ENCODE results near the gene RGPD4.

RGPD4 gene

GRCh38 chr2:107927034-107927534, 100.4 kb downstream of the RGPD4 start:
- DNase-seq (ENCODE audit: low read depth), result no peak

DNA sequence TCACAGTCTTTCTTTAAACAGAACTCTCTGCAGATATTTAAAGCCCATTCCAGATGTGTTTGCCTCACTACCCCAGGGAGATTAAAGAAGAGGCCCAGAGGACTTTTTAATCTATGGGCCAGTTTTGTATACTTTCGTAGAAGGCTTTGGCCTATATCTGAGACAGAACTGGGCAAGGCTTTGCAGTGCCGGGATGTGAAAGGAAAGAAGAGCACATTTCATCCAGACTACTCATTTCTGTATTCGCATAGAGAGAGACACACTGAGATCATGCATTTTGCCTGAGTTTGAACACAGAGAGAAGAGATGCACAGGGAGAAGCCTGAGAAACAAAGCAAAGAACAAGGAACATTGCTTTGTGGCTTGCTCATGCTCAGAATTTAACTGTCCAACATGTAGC, 104.7 kb downstream of the RGPD4 start:
- DNase-seq (ENCODE audit: low read depth), result no peak

DNA sequence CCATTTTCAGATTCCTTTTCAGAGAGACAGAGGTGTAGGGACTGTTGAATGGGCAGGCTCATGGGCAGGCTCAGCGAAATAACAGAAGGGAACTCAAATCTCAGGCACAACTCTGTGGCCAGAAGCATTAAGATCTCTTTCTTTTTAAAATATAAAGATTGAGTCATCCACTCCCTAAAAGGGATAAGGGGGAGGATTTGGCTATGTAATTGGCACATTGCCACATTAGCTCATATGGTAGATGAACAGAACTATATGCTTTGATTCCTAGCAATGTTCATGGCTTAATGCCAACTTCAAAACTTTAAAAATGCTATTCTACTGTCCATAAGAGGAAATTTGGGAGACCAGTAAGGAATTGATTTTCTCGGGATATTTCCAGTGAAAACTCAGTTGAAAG, 105.8 kb downstream of the RGPD4 start:
- DNase-seq (ENCODE audit: low read depth), result no peak

DNA sequence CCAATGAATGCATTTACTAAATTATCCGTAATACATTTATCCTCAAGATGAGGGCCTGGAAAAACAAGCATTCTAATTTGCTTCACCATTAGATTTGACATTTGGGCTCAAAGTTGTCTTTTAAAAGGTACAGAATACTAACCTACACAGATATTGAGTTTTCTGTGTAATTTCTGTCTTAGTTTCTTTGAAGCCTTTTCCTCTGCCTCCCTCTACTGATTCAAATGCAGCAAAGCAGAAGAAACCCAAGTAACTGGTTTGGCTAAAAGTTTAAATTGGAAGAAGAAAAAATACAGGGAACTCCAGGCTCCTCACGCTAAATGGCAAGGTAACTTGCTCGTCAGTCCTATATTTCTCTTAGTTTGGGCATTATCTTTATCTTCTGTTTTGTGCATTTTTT, 106.3 kb downstream of the RGPD4 start:
- no peak for DNase-seq (ENCODE audit: low read depth)

DNA sequence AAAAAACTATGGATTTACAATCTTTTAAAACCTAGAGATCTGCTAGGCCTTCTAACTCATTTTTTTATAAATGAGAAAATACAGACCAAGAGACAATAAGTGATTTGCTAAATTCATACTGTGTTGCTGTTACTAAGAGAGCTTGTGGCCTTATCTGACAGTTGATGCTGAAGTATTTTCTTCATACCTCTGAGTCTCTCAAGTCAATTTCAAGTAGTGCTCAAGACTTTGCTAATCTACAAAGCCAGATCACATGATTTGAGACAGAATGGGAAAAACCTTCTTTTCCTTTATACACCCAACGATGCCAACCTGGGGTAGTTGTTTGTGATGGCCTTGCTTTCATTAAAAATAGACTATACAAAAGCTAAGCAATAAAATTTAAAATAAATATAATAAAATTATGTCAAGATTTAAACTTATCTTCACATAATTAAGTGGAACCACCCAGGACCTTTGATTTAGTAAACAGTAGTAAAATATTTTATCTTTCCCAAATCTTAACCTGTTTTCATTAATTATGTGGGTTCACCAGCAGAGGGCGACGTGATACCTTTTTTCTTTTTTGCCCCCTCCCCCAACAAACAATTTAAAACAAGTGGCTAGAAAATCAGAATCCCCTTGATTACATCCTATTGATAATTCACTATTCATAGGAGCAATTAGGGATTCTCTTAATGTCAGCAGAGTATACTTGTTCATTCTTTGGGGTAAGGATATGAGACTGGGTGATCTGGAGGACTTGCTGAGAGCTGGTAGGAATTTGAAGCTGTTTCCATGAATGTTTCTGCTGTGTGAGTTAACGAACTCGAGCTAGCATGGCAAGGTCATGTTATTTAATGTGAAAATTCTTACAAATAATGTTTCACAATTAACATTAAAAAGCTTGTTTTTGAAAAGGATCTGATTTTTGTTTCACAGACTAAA, 110.0 kb downstream of the RGPD4 start:
- no peak for DNase-seq (ENCODE audit: low read depth)

Data from stimulated activated CD8-positive, alpha-beta memory T cell treated with anti-CD3 and anti-CD28 coated beads, Interleukin-15, amount 100 ng/mL, for 24 hours (primary cell).